HG03354 (cell line): ENCODE results near the gene EWSR1.

ENCODE experiments used
- ATAC-seq: cut with Tn5 transposase; IDR thresholded peaks from one replicate; pipeline ENCODE4 v1.9.1; 2021; ENCODE audit warnings: mild to moderate bottlenecking; ENCODE audit not compliant: unreplicated experiment, poor library complexity, severe bottlenecking

Gene EWSR1

GRCh38 chr22:29330753-29331152 is 62.7 kb downstream of the EWSR1 start:
- ATAC-seq = no peak

GRCh38 chr22:29331213-29331612 is 63.1 kb downstream of the EWSR1 start:
- no peak for ATAC-seq

- no peak for ATAC-seq
Measured at GRCh38 chr22:29331658-29332300, 63.7 kb downstream of the EWSR1 start.

- no peak for ATAC-seq
Measured at GRCh38 chr22:29332886-29333496, 64.9 kb downstream of the EWSR1 start.

GRCh38 chr22:29334148-29334547 is 66.1 kb downstream of the EWSR1 start:
- ATAC-seq = no peak

- ATAC-seq = no peak
Measured at GRCh38 chr22:29334696-29335344, 66.8 kb downstream of the EWSR1 start.

- ATAC-seq = no peak
Measured at GRCh38 chr22:29335656-29336055, 67.6 kb downstream of the EWSR1 start.

GRCh38 chr22:29336751-29337490 is 68.9 kb downstream of the EWSR1 start:
- ATAC-seq = no peak

GRCh38 chr22:29337631-29338284 is 69.7 kb downstream of the EWSR1 start:
- no peak for ATAC-seq

- no peak for ATAC-seq
Measured at GRCh38 chr22:29338398-29338797, 70.3 kb downstream of the EWSR1 start.

GRCh38 chr22:29339381-29340235 is 71.5 kb downstream of the EWSR1 start:
- no peak for ATAC-seq

- no peak for ATAC-seq
Measured at GRCh38 chr22:29340566-29340965, 72.5 kb downstream of the EWSR1 start.

- no peak for ATAC-seq
Measured at GRCh38 chr22:29341056-29341848, 73.2 kb downstream of the EWSR1 start.

- ATAC-seq = no peak
Measured at GRCh38 chr22:29341849-29342127, 73.7 kb downstream of the EWSR1 start.

- ATAC-seq = no peak
Measured at GRCh38 chr22:29342177-29342576, 74.1 kb downstream of the EWSR1 start.

- no peak for ATAC-seq
Measured at GRCh38 chr22:29342577-29343312, 74.7 kb downstream of the EWSR1 start.

GRCh38 chr22:29343313-29343805 is 75.3 kb downstream of the EWSR1 start:
- ATAC-seq = no peak

- no peak for ATAC-seq
Measured at GRCh38 chr22:29344137-29344536, 76.1 kb downstream of the EWSR1 start.
